HepG2 (cell line): ENCODE results near the gene AJM1.

ENCODE experiments used
- ETV6 ChIP-seq: sonication (generic); formaldehyde crosslinking; conservative IDR thresholded peaks from 2 replicates; pipeline ENCODE4 v1.4.0; 2020; ENCODE audit warnings: missing genetic modification reagents
- FIP1L1 ChIP-seq: fragments of 200-400 bp; formaldehyde crosslinking; IDR thresholded peaks from 2 replicates; pipeline ENCODE4 v1.6.1; 2018; ENCODE audit warnings: low read depth, mild to moderate bottlenecking, low read length, moderate library complexity, borderline replicate concordance; ENCODE audit not compliant: insufficient read depth
- SOX5 ChIP-seq: IDR thresholded peaks from 2 replicates; pipeline ENCODE4 v1.6.1; 2016; ENCODE audit warnings: borderline replicate concordance
- SRY ChIP-seq: sonication (generic); formaldehyde crosslinking; IDR thresholded peaks from 2 replicates; pipeline ENCODE4 v1.8.0; 2022; ENCODE audit warnings: mild to moderate bottlenecking, missing genetic modification reagents
- ZNF207 ChIP-seq: fragments of 450-650 bp; IDR thresholded peaks from 2 replicates; pipeline ENCODE4 v1.6.1; 2016; ENCODE audit warnings: antibody characterized with exemption, borderline replicate concordance
- TF ChIP-seq, protein P1 (sequence below): sonication (generic); formaldehyde crosslinking; IDR thresholded peaks from 2 replicates; pipeline ENCODE4 v1.4.0; 2020; ENCODE audit warnings: low read depth, missing genetic modification reagents

DNA sequence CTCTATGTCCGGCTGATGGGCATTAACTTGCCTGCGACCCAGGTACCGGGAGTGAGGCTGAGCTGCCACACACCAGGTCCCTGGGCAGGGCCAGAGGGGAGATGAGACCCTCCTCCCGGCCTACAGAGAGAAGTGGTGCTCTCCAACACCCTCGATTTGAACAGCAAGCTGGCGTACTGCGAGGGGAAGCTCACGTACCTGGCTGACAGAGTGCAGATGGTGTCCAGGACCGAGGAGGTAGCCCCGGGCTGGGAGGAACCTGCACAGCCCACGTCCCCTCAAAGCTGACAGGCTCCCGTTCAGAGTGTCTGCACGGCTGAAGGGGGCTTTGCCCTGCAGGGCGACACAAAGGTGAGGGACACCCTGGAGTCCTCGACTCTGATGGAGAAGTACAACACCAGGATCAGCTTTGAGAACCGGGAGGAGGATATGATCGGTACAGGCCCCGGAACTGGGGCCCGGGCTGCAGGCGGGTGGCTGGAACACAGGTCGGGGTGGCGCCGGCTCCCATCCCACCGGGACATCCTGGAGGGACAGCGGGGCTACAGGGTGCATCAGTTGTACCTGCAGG is 35.6 kb upstream of the AJM1 start:
- TF ChIP-seq SRY (no peak), FIP1L1 (no peak), ZNF207 (no peak), SOX5 (CRISPR knock-in tag) (no peak), ETV6 (no peak)
- TF ChIP-seq, protein P1, sequence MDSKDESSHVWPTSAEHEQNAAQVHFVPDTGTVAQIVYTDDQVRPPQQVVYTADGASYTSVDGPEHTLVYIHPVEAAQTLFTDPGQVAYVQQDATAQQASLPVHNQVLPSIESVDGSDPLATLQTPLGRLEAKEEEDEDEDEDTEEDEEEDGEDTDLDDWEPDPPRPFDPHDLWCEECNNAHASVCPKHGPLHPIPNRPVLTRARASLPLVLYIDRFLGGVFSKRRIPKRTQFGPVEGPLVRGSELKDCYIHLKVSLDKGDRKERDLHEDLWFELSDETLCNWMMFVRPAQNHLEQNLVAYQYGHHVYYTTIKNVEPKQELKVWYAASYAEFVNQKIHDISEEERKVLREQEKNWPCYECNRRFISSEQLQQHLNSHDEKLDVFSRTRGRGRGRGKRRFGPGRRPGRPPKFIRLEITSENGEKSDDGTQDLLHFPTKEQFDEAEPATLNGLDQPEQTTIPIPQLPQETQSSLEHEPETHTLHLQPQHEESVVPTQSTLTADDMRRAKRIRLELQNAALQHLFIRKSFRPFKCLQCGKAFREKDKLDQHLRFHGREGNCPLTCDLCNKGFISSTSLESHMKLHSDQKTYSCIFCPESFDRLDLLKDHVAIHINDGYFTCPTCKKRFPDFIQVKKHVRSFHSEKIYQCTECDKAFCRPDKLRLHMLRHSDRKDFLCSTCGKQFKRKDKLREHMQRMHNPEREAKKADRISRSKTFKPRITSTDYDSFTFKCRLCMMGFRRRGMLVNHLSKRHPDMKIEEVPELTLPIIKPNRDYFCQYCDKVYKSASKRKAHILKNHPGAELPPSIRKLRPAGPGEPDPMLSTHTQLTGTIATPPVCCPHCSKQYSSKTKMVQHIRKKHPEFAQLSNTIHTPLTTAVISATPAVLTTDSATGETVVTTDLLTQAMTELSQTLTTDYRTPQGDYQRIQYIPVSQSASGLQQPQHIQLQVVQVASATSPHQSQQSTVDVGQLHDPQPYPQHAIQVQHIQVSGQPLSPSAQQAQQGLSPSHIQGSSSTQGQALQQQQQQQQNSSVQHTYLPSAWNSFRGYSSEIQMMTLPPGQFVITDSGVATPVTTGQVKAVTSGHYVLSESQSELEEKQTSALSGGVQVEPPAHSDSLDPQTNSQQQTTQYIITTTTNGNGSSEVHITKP (CRISPR knock-in tag), result no peak
